NT2/D1 (cell line): Measurements from ENCODE around the gene SGK2.

Experiments used
- DNase-seq: peaks from one replicate; pipeline ENCODE4 v3.0.0-alpha.2; 2011; ENCODE audit warnings: low read depth, low spot score
- H3K27me3 ChIP-seq: 2 replicates; pipeline ENCODE4 v1.6.0; 2011; ENCODE audit warnings: mild to moderate bottlenecking; ENCODE audit not compliant: insufficient read length, insufficient read depth
- H3K36me3 ChIP-seq: 2 replicates; pipeline ENCODE4 v1.6.1; 2011; ENCODE audit warnings: mild to moderate bottlenecking, low read length, mixed read lengths; ENCODE audit not compliant: insufficient read depth, insufficient read length
- H3K4me1 ChIP-seq: 2 replicates; pipeline ENCODE4 v1.5.1; 2011; ENCODE audit not compliant: insufficient read depth, insufficient read length
- H3K4me3 ChIP-seq: 2 replicates; pipeline ENCODE4 v1.5.1; 2011; ENCODE audit warnings: low read depth; ENCODE audit not compliant: insufficient read length
- H3K9ac ChIP-seq: 2 replicates; pipeline ENCODE4 v1.6.0; 2011; ENCODE audit warnings: low read depth; ENCODE audit not compliant: insufficient read length
- H3K9me3 ChIP-seq: 2 replicates; pipeline ENCODE4 v1.5.1; 2011; ENCODE audit warnings: mild to moderate bottlenecking, low read length; ENCODE audit not compliant: insufficient read depth
- SUZ12 ChIP-seq: IDR thresholded peaks from 2 replicates; pipeline ENCODE4 v1.6.1; 2011; ENCODE audit not compliant: insufficient read length, insufficient read depth; ENCODE audit errors: extremely low read depth
- YY1 ChIP-seq: IDR thresholded peaks from 2 replicates; pipeline ENCODE4 v1.6.1; 2011; ENCODE audit not compliant: insufficient read length, insufficient read depth
- ZNF274 ChIP-seq: IDR thresholded peaks from 2 replicates; pipeline ENCODE4 v1.6.1; 2011; ENCODE audit warnings: mild to moderate bottlenecking, low read depth, low read length

Gene SGK2

DNA sequence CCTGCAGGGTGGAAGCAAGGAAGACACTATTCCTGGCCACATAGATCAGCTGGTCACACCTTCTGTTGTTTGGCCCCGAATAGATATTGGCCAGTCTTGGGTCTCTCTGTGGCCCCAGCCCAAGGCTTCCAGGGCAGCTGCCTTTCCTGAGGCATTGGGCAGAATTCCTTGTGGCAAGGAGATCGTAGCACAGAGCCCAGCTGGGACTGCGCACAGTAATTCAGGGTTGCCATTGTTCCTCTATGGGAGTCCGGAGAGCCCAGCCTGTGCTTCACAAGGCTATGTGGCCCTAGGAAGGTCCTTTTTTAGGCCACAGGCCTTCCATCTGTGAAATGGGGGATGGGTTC, 6.9 kb downstream of the SGK2 start:
- no peak for DNase-seq
- Histone ChIP-seq H3K27me3 (no peaks in the 10 kb centered on the region), H3K4me1 (no peaks in the 10 kb centered on the region), H3K9ac (no peak overlapping the region), H3K36me3 (no peaks in the 10 kb centered on the region), H3K4me3 (no peak overlapping the region), H3K9me3 (no peaks in the 10 kb centered on the region)
- no peak for TF ChIP-seq ZNF274
- no peak for TF ChIP-seq YY1
- no peak for TF ChIP-seq SUZ12

DNA sequence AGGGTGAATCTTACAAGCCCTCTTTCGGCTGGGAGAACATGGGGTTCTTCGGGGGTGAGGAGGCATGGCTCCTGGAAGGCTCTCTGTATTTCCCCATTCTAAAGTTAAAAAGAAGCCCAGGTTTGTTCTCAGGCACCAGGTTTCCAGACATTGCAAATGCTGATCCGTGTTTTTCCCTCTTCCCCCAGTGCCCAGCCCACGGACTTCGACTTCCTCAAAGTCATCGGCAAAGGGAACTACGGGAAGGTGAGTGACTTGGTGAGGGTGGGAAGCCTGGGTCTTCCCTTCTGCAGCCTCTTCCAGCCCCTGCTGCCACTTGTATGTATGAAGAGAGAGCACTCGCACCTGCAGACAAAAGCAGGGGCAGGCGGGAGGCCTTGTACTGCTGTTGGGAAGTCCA, 8.7 kb downstream of the SGK2 start:
- no peak for DNase-seq
- Histone ChIP-seq H3K4me1 (no peaks in the 10 kb centered on the region), H3K27me3 (no peaks in the 10 kb centered on the region), H3K9ac (no peak overlapping the region), H3K9me3 (no peaks in the 10 kb centered on the region), H3K36me3 (no peaks in the 10 kb centered on the region), H3K4me3 (no peak overlapping the region)
- TF ChIP-seq YY1 (no peak), ZNF274 (no peak), SUZ12 (no peak)

DNA sequence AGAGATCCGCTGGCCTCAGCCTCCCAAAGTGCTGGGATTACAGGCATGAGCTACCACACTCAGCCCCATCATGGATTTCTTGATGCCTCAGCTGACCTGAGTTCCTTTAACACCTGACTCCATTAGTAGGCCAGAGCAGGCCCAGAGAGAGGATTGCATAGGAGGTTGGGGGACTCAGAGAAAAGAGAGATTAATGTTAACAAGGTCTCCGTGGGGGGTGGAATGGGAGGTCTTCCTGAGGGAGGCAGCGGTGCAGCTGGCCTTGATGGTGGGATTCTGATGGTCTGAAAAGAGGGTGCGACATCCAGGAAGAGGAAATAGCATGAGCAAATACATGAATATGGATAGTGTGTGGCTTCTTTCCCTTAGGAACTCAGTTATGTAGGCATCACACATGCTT, 9.9 kb downstream of the SGK2 start:
- no peaks in the 10 kb centered on the region for H3K4me1 ChIP-seq
- no peak overlapping the region for H3K9ac ChIP-seq
- no peak overlapping the region for H3K4me3 ChIP-seq
- no peak for TF ChIP-seq ZNF274
- TF ChIP-seq YY1: no peak
- no peak for TF ChIP-seq SUZ12
- no peaks in the 10 kb centered on the region for H3K9me3 ChIP-seq
- no peaks in the 10 kb centered on the region for H3K36me3 ChIP-seq
- no peaks in the 10 kb centered on the region for H3K27me3 ChIP-seq
- no peak for DNase-seq

DNA sequence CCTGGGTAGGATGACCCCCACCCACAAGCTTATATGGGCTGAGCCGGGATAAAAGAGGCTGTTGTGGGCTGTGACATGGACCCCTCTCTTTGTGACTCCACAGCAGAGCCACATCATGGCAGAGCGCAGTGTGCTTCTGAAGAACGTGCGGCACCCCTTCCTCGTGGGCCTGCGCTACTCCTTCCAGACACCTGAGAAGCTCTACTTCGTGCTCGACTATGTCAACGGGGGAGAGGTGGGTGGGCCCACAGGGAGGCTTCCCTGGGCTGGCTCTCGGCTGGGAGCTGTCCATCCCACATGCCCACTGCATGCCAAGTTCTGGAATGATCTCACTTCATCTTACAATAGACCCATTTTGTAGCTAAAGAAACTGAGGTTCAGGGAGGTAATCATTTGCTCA, 10.5 kb downstream of the SGK2 start:
- Histone ChIP-seq H3K9ac (no peak overlapping the region), H3K36me3 (no peaks in the 10 kb centered on the region), H3K4me3 (no peak overlapping the region), H3K4me1 (no peaks in the 10 kb centered on the region), H3K27me3 (no peaks in the 10 kb centered on the region), H3K9me3 (no peaks in the 10 kb centered on the region)
- no peak for DNase-seq
- TF ChIP-seq YY1: no peak
- no peak for TF ChIP-seq SUZ12
- TF ChIP-seq ZNF274: no peak

DNA sequence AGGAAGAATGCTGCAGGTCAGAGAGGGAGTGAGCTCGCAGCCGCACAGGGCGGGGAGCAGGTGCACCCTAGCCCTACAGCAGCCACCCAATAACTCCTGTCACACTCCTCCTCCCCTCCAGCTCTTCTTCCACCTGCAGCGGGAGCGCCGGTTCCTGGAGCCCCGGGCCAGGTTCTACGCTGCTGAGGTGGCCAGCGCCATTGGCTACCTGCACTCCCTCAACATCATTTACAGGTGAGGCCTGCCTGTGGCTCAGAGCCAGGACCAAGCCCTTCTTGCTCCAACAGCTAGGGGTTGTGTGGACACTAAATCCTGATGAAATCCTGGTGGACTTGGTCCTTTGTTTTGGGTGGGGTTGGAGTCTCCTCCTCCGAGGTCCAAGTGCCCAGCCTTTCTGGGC, 11.7 kb downstream of the SGK2 start:
- no peaks in the 10 kb centered on the region for H3K36me3 ChIP-seq
- no peak for DNase-seq
- H3K4me1 ChIP-seq: no peaks in the 10 kb centered on the region
- no peak overlapping the region for H3K4me3 ChIP-seq
- no peak for TF ChIP-seq SUZ12
- H3K9me3 ChIP-seq: no peaks in the 10 kb centered on the region
- no peaks in the 10 kb centered on the region for H3K27me3 ChIP-seq
- no peak overlapping the region for H3K9ac ChIP-seq

DNA sequence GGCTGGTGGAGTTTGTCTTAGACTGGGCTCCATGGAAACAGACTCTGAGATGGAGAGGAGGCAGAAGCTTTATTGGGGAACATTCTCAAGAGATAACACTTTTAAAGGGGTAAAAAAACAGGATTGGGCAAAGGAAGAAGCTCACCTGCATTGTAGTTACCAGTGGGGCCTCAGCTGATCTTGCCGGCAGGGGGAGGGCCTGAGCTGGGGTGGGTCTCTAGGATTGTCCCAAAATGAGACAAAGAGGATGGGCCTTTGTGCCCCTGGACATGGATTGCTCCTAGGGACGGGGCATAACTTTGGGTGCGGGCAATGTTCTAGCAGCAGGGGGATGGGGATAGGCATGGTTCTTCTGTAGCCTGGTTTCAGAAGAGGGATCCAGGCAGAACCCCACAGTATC, 12.5 kb downstream of the SGK2 start:
- TF ChIP-seq SUZ12: no peak
- no peak for TF ChIP-seq ZNF274
- TF ChIP-seq YY1: no peak
- no peaks in the 10 kb centered on the region for H3K27me3 ChIP-seq

DNA sequence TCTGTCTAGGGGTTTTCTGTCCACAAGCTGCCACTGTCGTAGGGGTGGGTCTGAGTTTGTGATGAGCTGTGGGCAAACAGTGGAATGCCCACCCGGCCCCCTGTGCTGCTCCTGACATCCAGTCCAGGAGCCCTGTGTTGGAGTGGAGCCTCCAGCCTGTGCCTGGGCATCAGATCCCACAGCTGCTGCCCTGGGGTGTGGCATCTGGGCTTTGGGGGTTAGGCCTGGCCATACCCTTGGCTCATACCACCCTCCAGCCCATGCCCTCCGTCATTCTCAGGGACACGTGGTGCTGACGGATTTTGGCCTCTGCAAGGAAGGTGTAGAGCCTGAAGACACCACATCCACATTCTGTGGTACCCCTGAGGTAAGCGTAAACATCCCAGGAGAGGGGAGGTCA, 12.9 kb downstream of the SGK2 start:
- TF ChIP-seq SUZ12 (no peak), ZNF274 (no peak), YY1 (no peak)
- Histone ChIP-seq H3K36me3 (no peaks in the 10 kb centered on the region), H3K4me1 (peaks cover 4% of the 10 kb centered on the region), H3K9ac (no peak overlapping the region), H3K27me3 (no peaks in the 10 kb centered on the region), H3K9me3 (no peaks in the 10 kb centered on the region), H3K4me3 (no peak overlapping the region)
- no peak for DNase-seq

More for the DNA sequence above, 12.5 kb downstream of the SGK2 start:
- H3K9me3 ChIP-seq: no peaks in the 10 kb centered on the region
- H3K9ac ChIP-seq: no peak overlapping the region
- H3K36me3 ChIP-seq: no peaks in the 10 kb centered on the region
- no peak overlapping the region for H3K4me3 ChIP-seq
- DNase-seq: no peak
- H3K4me1 ChIP-seq: peaks cover 4% of the 10 kb centered on the region

DNA sequence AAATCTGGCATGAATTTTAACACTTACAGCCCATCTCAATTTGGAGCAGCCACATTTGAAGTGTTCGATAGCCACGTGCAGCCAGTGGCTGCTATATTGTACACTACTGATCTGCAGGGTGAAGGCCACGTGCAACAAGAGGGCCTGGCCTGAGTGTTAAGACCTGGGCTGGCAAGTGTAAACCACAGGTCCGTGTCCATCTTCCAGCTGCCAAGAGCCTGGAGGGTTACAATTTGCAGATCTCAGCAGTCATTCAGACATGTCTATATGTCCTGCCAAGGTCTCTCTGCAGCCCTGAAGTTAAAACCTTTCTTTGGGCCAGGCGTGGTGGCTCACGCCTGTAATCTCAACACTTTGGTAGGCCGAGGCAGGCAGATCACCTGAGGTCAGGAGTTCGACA, 14.1 kb downstream of the SGK2 start:
- TF ChIP-seq ZNF274 (no peak), YY1 (no peak), SUZ12 (no peak)
- H3K9me3 ChIP-seq: no peaks in the 10 kb centered on the region
- no peak for DNase-seq

More for the DNA sequence above, 14.1 kb downstream of the SGK2 start:
- Histone ChIP-seq H3K27me3 (no peaks in the 10 kb centered on the region), H3K9ac (no peak overlapping the region), H3K4me1 (peaks cover 4% of the 10 kb centered on the region), H3K36me3 (no peaks in the 10 kb centered on the region), H3K4me3 (no peak overlapping the region)
